H9 (cell line): ENCODE measurements around the gene PDE4C. TPM values are rescaled to one million over a fixed set of nuclear protein-coding genes. Genes with fewer than 3 reads are reported as not detected.

Source experiments
- DNase-seq: peaks from one replicate; pipeline ENCODE4 v3.0.0-alpha.2; 2017
- H2AFZ ChIP-seq: one replicate; pipeline ENCODE4 v1.6.1; 2013; ENCODE audit warnings: mild to moderate bottlenecking, low read length, control low read depth, moderate library complexity
- H2AK5ac ChIP-seq: 2 replicates; pipeline ENCODE4 v1.6.1; 2013; ENCODE audit warnings: low read length, control low read depth, mixed read lengths; ENCODE audit not compliant: insufficient read length
- H2BK120ac ChIP-seq: one replicate; pipeline ENCODE4 v1.6.1; 2013; ENCODE audit warnings: low read depth, mild to moderate bottlenecking, low read length, control low read depth, inconsistent platforms; ENCODE audit not compliant: poor library complexity, severe bottlenecking
- H2BK12ac ChIP-seq: 2 replicates; pipeline ENCODE4 v1.6.1; 2013; ENCODE audit warnings: low read length, control low read depth, mixed read lengths, low read depth; ENCODE audit not compliant: insufficient read length
- H2BK15ac ChIP-seq: 2 replicates; pipeline ENCODE4 v1.6.1; 2013; ENCODE audit warnings: low read depth, low read length, control low read depth
- H2BK20ac ChIP-seq: one replicate; pipeline ENCODE4 v1.6.1; 2013; ENCODE audit warnings: low read depth, mild to moderate bottlenecking, low read length, control low read depth, inconsistent platforms; ENCODE audit not compliant: poor library complexity, severe bottlenecking
- H2BK5ac ChIP-seq: 2 replicates; pipeline ENCODE4 v1.6.1; 2013; ENCODE audit warnings: low read length, control low read depth, mixed read lengths; ENCODE audit not compliant: insufficient read length
- H3K14ac ChIP-seq: 2 replicates; pipeline ENCODE4 v1.6.1; 2013; ENCODE audit warnings: low read length, control low read depth; ENCODE audit not compliant: insufficient read depth
- H3K18ac ChIP-seq: 2 replicates; pipeline ENCODE4 v1.6.1; 2013; ENCODE audit warnings: low read depth, mild to moderate bottlenecking, mixed read lengths, low read length, control low read depth; ENCODE audit not compliant: insufficient read length
- H3K23ac ChIP-seq: 2 replicates; pipeline ENCODE4 v1.6.1; 2013; ENCODE audit warnings: low read length, control low read depth, mixed read lengths, low read depth; ENCODE audit not compliant: insufficient read length
- H3K23me2 ChIP-seq: 2 replicates; pipeline ENCODE4 v1.6.1; 2013; ENCODE audit warnings: low read depth, mild to moderate bottlenecking, mixed read lengths, low read length, control low read depth; ENCODE audit not compliant: insufficient read length, poor library complexity, severe bottlenecking
- H3K27ac ChIP-seq: 2 replicates; pipeline ENCODE4 v1.5.1; 2013; ENCODE audit warnings: low read length, control low read depth, mixed read lengths, low read depth; ENCODE audit not compliant: insufficient read length
- H3K27me3 ChIP-seq: 2 replicates; pipeline ENCODE4 v1.6.1; 2013; ENCODE audit warnings: low read length, control low read depth, inconsistent platforms; ENCODE audit not compliant: insufficient read depth
- H3K4ac ChIP-seq: 2 replicates; pipeline ENCODE4 v1.6.1; 2013; ENCODE audit warnings: low read depth, mild to moderate bottlenecking, control low read depth, inconsistent platforms, low read length, moderate library complexity
- H3K4me1 ChIP-seq: 2 replicates; pipeline ENCODE4 v1.6.1; 2013; ENCODE audit warnings: low read length, control low read depth, inconsistent platforms; ENCODE audit not compliant: insufficient read depth
- H3K4me2 ChIP-seq: 2 replicates; pipeline ENCODE4 v1.6.1; 2013; ENCODE audit warnings: low read length, control low read depth, mixed read lengths; ENCODE audit not compliant: insufficient read length, insufficient read depth
- H3K56ac ChIP-seq: 2 replicates; pipeline ENCODE4 v1.6.1; 2013; ENCODE audit warnings: low read depth, mild to moderate bottlenecking, mixed read lengths, low read length, control low read depth; ENCODE audit not compliant: insufficient read length
- H3K79me1 ChIP-seq: 2 replicates; pipeline ENCODE4 v1.6.1; 2013; ENCODE audit warnings: low read depth, mild to moderate bottlenecking, moderate library complexity, low read length, control low read depth, inconsistent platforms; ENCODE audit not compliant: insufficient read depth, poor library complexity, severe bottlenecking
- H3K79me2 ChIP-seq: 2 replicates; pipeline ENCODE4 v1.6.1; 2013; ENCODE audit warnings: low read length, control low read depth, inconsistent platforms; ENCODE audit not compliant: insufficient read depth
- H3K9ac ChIP-seq: 2 replicates; pipeline ENCODE4 v1.6.1; 2013; ENCODE audit warnings: low read length, control low read depth, mixed read lengths; ENCODE audit not compliant: insufficient read length; ENCODE audit errors: extremely low read depth
- H3K9me3 ChIP-seq: one replicate; pipeline ENCODE4 v1.6.1; 2013; ENCODE audit warnings: low read depth, low read length, inconsistent platforms; ENCODE audit not compliant: control insufficient read depth
- H3T11ph ChIP-seq: one replicate; pipeline ENCODE4 v1.6.1; 2013; ENCODE audit warnings: mild to moderate bottlenecking, low read length, control low read depth, inconsistent platforms
- H4K20me1 ChIP-seq: one replicate; pipeline ENCODE4 v1.6.1; 2013; ENCODE audit not compliant: control insufficient read depth, insufficient read length, insufficient read depth
- H4K5ac ChIP-seq: 2 replicates; pipeline ENCODE4 v1.6.1; 2013; ENCODE audit warnings: low read depth, mild to moderate bottlenecking, mixed read lengths, low read length, control low read depth; ENCODE audit not compliant: insufficient read length
- H4K8ac ChIP-seq: replicated peaks from 2 replicates; pipeline ENCODE4 v1.6.1; 2013; ENCODE audit warnings: low read length, control low read depth, mixed read lengths, low read depth; ENCODE audit not compliant: insufficient read length
- H4K91ac ChIP-seq: 2 replicates; pipeline ENCODE4 v1.6.1; 2013; ENCODE audit warnings: low read depth, mild to moderate bottlenecking, moderate library complexity, mixed read lengths, low read length, control low read depth; ENCODE audit not compliant: insufficient read length
- H3K27ac Mint-ChIP-seq, 3 experiments: 2 replicates in 2 of 3; 3 replicates in 1 of 3; pipeline ENCODE4 v1.8.0; 2020 to 2021; ENCODE audit warnings: mixed read lengths in 3 of 3, mild to moderate bottlenecking in 1 of 3, moderate library complexity in 1 of 3
- H3K27me3 Mint-ChIP-seq: 2 replicates; pipeline ENCODE4 v1.8.0; 2021; ENCODE audit warnings: low read depth, mild to moderate bottlenecking, moderate library complexity, mixed read lengths
- H3K36me3 Mint-ChIP-seq, 3 experiments: 2 replicates in 2 of 3; 3 replicates in 1 of 3; pipeline ENCODE4 v1.8.0; 2020 to 2021; ENCODE audit warnings: low read depth in 3 of 3, mixed read lengths in 3 of 3; ENCODE audit not compliant: insufficient read depth in 1 of 3
- H3K4me1 Mint-ChIP-seq, 2 experiments: 2 replicates each; pipeline ENCODE4 v1.8.0; 2020; ENCODE audit warnings: mixed read lengths in 2 of 2
- H3K4me3 Mint-ChIP-seq, 2 experiments: 2 replicates in 1 of 2; 3 replicates in 1 of 2; pipeline ENCODE4 v1.8.0; 2020 to 2021; ENCODE audit warnings: mild to moderate bottlenecking in 2 of 2, mixed read lengths in 2 of 2, moderate library complexity in 1 of 2
- H3K9me3 Mint-ChIP-seq, 2 experiments: 2 replicates in 1 of 2; 3 replicates in 1 of 2; pipeline ENCODE4 v1.8.0; 2020; ENCODE audit warnings: mild to moderate bottlenecking in 2 of 2, mixed read lengths in 2 of 2, moderate library complexity in 1 of 2
- WGBS: extraction: QIAGEN DNeasy Blood & Tissue Kit; methylation state at CpG from one replicate; pipeline ENCODE4 v1.1.7; 2013; ENCODE audit warnings: missing lambda C conversion rate, low lambda C conversion rate, mixed read lengths; ENCODE audit not compliant: insufficient read length; ENCODE audit errors: extremely low coverage; 5-methylcytosine and 5-hydroxymethylcytosine counted together
- total RNA-seq: library from RNA; stranded (reverse); gene quantifications from 2 replicates; pipeline ENCODE4 v1.2.1, GENCODE V29; 2021
- TF ChIP-seq, protein P1 (sequence below): fragments of 200-600 bp; sonication (generic); conservative IDR thresholded peaks from 3 replicates; pipeline ENCODE4 v1.8.0; 2021; ENCODE audit warnings: antibody characterized with exemption, mild to moderate bottlenecking

Gene PDE4C
- total RNA-seq, 1 experiment from 2014 or later, result 1.8 TPM

- no peak overlapping the region for H2BK5ac ChIP-seq
- H3K27ac ChIP-seq, result no peak overlapping the region
- no peak overlapping the region for H3T11ph ChIP-seq
- Mint-ChIP-seq H3K36me3 (no peaks in the 10 kb centered on the region; a peak in 1 of 7 replicates), H3K27me3 (peaks cover 26% of the 10 kb centered on the region), H3K4me3 (no peak overlapping the region; a peak in 1 of 5 replicates), H3K27ac (no peak overlapping the region), H3K4me1 (peaks cover 28 to 37% of the 10 kb centered on the region in 2 experiments), H3K9me3 (peaks cover 0 to 2% of the 10 kb centered on the region in 2 experiments; a peak in 1 of 5 replicates)
- H3K23me2 ChIP-seq, result peaks cover 4% of the 10 kb centered on the region
- H2BK12ac ChIP-seq, result no peak overlapping the region
- H3K27me3 ChIP-seq, result peaks cover 2% of the 10 kb centered on the region; the same call in 1 of the 2 replicates
- H3K4ac ChIP-seq, result no peak overlapping the region
- H4K8ac ChIP-seq, result no peak overlapping the region
- no peak overlapping the region for H3K18ac ChIP-seq
- no peak overlapping the region for H4K91ac ChIP-seq
- H3K9ac ChIP-seq, result no peak overlapping the region
- H3K4me2 ChIP-seq, result no peak overlapping the region
- no peak for DNase-seq
- no peak overlapping the region for H2BK120ac ChIP-seq
- H3K56ac ChIP-seq, result no peak overlapping the region
- H3K79me1 ChIP-seq, result no peaks in the 10 kb centered on the region
- no peaks in the 10 kb centered on the region for H3K9me3 ChIP-seq
- H3K79me2 ChIP-seq, result no peaks in the 10 kb centered on the region
- H4K20me1 ChIP-seq, result no peaks in the 10 kb centered on the region
- H4K5ac ChIP-seq, result no peak overlapping the region
- H2AK5ac ChIP-seq, result no peak overlapping the region
- H3K23ac ChIP-seq, result no peak overlapping the region
- H2BK20ac ChIP-seq, result no peak overlapping the region
- H3K14ac ChIP-seq, result no peak overlapping the region
- TF ChIP-seq, protein P1, sequence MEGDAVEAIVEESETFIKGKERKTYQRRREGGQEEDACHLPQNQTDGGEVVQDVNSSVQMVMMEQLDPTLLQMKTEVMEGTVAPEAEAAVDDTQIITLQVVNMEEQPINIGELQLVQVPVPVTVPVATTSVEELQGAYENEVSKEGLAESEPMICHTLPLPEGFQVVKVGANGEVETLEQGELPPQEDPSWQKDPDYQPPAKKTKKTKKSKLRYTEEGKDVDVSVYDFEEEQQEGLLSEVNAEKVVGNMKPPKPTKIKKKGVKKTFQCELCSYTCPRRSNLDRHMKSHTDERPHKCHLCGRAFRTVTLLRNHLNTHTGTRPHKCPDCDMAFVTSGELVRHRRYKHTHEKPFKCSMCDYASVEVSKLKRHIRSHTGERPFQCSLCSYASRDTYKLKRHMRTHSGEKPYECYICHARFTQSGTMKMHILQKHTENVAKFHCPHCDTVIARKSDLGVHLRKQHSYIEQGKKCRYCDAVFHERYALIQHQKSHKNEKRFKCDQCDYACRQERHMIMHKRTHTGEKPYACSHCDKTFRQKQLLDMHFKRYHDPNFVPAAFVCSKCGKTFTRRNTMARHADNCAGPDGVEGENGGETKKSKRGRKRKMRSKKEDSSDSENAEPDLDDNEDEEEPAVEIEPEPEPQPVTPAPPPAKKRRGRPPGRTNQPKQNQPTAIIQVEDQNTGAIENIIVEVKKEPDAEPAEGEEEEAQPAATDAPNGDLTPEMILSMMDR, result no peak
- WGBS, result no CpG with 5 or more reads among the region's 25 CpGs
- H2BK15ac ChIP-seq, result no peak overlapping the region
- H3K4me1 ChIP-seq, result no peaks in the 10 kb centered on the region; the same call in 1 of the 2 replicates
- H2AFZ ChIP-seq, result no peak overlapping the region
Observed at GRCh38 chr19:18221815-18222725, 4.2 kb downstream of the PDE4C start.
